ENCODE data around the gene DDA1.
"Not testable (repeated sequence)": the region's sequence is repeated elsewhere in the genome, so short reads cannot be mapped to it uniquely, and the experiment has no call there.

Gene DDA1

GRCh38 chr19:17309198-17309964 is at the start of gene DDA1:
Gene DDA1, plus strand, starts transcription at chr19:17309563. Its CDS starts 92 bp downstream, at chr19:17309655.
- DNase-seq, result peak; percentile 99

- no peak for DNase-seq
These were observed 49.4 kb upstream of the DDA1 start for GRCh38 chr19:17259934-17260333.

GRCh38 chr19:17260842-17261325 is 48.5 kb upstream of the DDA1 start:
- peak; percentile 53 for DNase-seq

- no peak for DNase-seq
These were observed 46.8 kb upstream of the DDA1 start for GRCh38 chr19:17262557-17262956.

- DNase-seq, result no peak
These were observed 45.4 kb upstream of the DDA1 start for GRCh38 chr19:17263712-17264640.

- peak; percentile 35 for DNase-seq
These were observed 44.8 kb upstream of the DDA1 start, which contains the start of gene USHBP1 for GRCh38 chr19:17264641-17264979. Gene USHBP1, minus strand, starts transcription at chr19:17264745. Its CDS starts 446 bp downstream, at chr19:17264299.

- DNase-seq, result no peak
These were observed 43.3 kb upstream of the DDA1 start for GRCh38 chr19:17266026-17266425.

- DNase-seq, result no peak
These were observed 42.8 kb upstream of the DDA1 start for GRCh38 chr19:17266589-17266974.

GRCh38 chr19:17266975-17267788 is 42.2 kb upstream of the DDA1 start, which contains the start of gene BABAM1:
Gene BABAM1, plus strand, starts transcription at chr19:17267443. Its CDS starts 1,364 bp downstream, at chr19:17268807.
- peak; percentile 99 for DNase-seq

GRCh38 chr19:17268754-17269153 is 40.6 kb upstream of the DDA1 start:
- DNase-seq, result no peak

- DNase-seq, result not testable (repeated sequence)
These were observed 34.5 kb upstream of the DDA1 start for GRCh38 chr19:17274892-17275291.

- DNase-seq, result no peak
These were observed 33.8 kb upstream of the DDA1 start for GRCh38 chr19:17275441-17276175.

GRCh38 chr19:17279436-17279835 is 29.9 kb upstream of the DDA1 start:
- no peak for DNase-seq

- DNase-seq, result no peak
These were observed 27.7 kb upstream of the DDA1 start, which contains the start of gene ANKLE1 for GRCh38 chr19:17281391-17282304. Gene ANKLE1, plus strand, starts transcription at chr19:17281901. Its CDS starts 20 bp downstream, at chr19:17281921.

GRCh38 chr19:17282488-17283125 is 26.8 kb upstream of the DDA1 start:
- DNase-seq, result peak; percentile 84

GRCh38 chr19:17283504-17283996 is 25.8 kb upstream of the DDA1 start:
- DNase-seq, result no peak

GRCh38 chr19:17285415-17286135 is 23.8 kb upstream of the DDA1 start:
- DNase-seq, result no peak

GRCh38 chr19:17286263-17286662 is 23.1 kb upstream of the DDA1 start:
- DNase-seq, result no peak

- no peak for DNase-seq
These were observed 22.6 kb upstream of the DDA1 start for GRCh38 chr19:17286752-17287151.

Measured in left hindlimb (tissue), 1 donor.